Measurements from ENCODE around the gene KIF16B.

The KIF16B gene

GRCh38 chr20:16517946-16518783 is 55.1 kb downstream of the KIF16B start:
- no peak for DNase-seq

- no peak for DNase-seq
These were observed 56.5 kb downstream of the KIF16B start for GRCh38 chr20:16516794-16517193.

- DNase-seq: no peak
These were observed 58.2 kb downstream of the KIF16B start for GRCh38 chr20:16515046-16515445.

- no peak for DNase-seq
These were observed 59.1 kb downstream of the KIF16B start for GRCh38 chr20:16514140-16514539.

- no peak for DNase-seq
These were observed 67.4 kb downstream of the KIF16B start for GRCh38 chr20:16505894-16506293.

- no peak for DNase-seq
These were observed 71.9 kb downstream of the KIF16B start for GRCh38 chr20:16501301-16501700.

- no peak for DNase-seq
These were observed 73.1 kb downstream of the KIF16B start for GRCh38 chr20:16500197-16500596.

- DNase-seq: no peak
These were observed 74.6 kb downstream of the KIF16B start for GRCh38 chr20:16498526-16499253.

GRCh38 chr20:16497896-16498295 is 75.4 kb downstream of the KIF16B start:
- no peak for DNase-seq

GRCh38 chr20:16493486-16493885 is 79.8 kb downstream of the KIF16B start:
- no peak for DNase-seq

- no peak for DNase-seq
These were observed 81.8 kb downstream of the KIF16B start for GRCh38 chr20:16491294-16491905.

- no peak for DNase-seq
These were observed 82.6 kb downstream of the KIF16B start for GRCh38 chr20:16490696-16491095.

- DNase-seq: no peak
These were observed 84.6 kb downstream of the KIF16B start for GRCh38 chr20:16488616-16489015.

- no peak for DNase-seq
These were observed 85.2 kb downstream of the KIF16B start for GRCh38 chr20:16488086-16488485.

GRCh38 chr20:16486532-16486931 is 86.7 kb downstream of the KIF16B start:
- DNase-seq: no peak

GRCh38 chr20:16485401-16485800 is 87.8 kb downstream of the KIF16B start:
- no peak for DNase-seq

GRCh38 chr20:16483024-16483423 is 90.2 kb downstream of the KIF16B start:
- DNase-seq: no peak

- no peak for DNase-seq
These were observed 91.3 kb downstream of the KIF16B start for GRCh38 chr20:16481977-16482376.

GRCh38 chr20:16479666-16480065 is 93.6 kb downstream of the KIF16B start:
- DNase-seq: no peak

GRCh38 chr20:16477632-16478031 is 95.6 kb downstream of the KIF16B start:
- DNase-seq: no peak

GRCh38 chr20:16476032-16476431 is 97.2 kb downstream of the KIF16B start:
- no peak for DNase-seq

GRCh38 chr20:16475225-16475624 is 98.0 kb downstream of the KIF16B start:
- DNase-seq: no peak

GRCh38 chr20:16474363-16474762 is 98.9 kb downstream of the KIF16B start:
- no peak for DNase-seq

Data from NCI-H187 (cell line).